Tibial nerve (tissue), 4 donors: ENCODE data around the gene MAU2.

Experiments used
- EP300 ChIP-seq, 2 donors: sonication (generic); formaldehyde crosslinking; IDR thresholded peaks; one replicate each; pipeline ENCODE4 v1.6.1; 2017; ENCODE audit warnings: antibody characterized with exemption in 2 of 2, mild to moderate bottlenecking in 1 of 2
- TF ChIP-seq, protein P1 (sequence below), 5 experiments: fragments of 200-600 bp in 3 of 5; fragments of 450-650 bp in 2 of 5; sonication (generic) in 3 of 5; IDR thresholded peaks; one replicate each; pipeline ENCODE4 v1.5.1; 2016 to 2019; ENCODE audit warnings: antibody characterized with exemption in 5 of 5, mild to moderate bottlenecking in 3 of 5, moderate library complexity in 2 of 5

DNA sequence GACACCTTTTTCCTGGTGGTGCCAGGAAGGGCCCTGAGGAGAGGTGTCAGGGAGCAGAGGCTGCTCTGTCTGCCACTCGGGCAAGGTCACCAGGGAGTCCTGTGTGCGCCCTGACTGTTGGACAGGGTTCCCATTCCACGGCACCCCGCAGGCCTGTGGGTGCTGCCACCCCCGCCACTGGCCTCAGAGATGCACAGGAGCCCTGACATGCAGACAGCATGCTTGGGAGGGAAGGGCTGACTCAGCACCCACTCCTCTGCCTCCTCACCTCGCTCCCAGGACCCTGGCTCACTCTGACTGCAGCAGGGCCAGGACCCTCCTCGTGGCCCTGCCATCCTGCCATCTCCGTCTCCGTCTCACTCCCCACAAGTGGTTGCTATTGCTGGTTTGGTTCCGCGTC, 25.3 kb downstream of the MAU2 start:
- TF ChIP-seq EP300 (IDR thresholded peaks at IDR 0.05) = no peak
- TF ChIP-seq, protein P1, sequence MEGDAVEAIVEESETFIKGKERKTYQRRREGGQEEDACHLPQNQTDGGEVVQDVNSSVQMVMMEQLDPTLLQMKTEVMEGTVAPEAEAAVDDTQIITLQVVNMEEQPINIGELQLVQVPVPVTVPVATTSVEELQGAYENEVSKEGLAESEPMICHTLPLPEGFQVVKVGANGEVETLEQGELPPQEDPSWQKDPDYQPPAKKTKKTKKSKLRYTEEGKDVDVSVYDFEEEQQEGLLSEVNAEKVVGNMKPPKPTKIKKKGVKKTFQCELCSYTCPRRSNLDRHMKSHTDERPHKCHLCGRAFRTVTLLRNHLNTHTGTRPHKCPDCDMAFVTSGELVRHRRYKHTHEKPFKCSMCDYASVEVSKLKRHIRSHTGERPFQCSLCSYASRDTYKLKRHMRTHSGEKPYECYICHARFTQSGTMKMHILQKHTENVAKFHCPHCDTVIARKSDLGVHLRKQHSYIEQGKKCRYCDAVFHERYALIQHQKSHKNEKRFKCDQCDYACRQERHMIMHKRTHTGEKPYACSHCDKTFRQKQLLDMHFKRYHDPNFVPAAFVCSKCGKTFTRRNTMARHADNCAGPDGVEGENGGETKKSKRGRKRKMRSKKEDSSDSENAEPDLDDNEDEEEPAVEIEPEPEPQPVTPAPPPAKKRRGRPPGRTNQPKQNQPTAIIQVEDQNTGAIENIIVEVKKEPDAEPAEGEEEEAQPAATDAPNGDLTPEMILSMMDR (IDR thresholded peaks at IDR 0.05) = no peak
